ENCODE results near the gene PBX3. TPM values are rescaled to one million over a fixed set of nuclear protein-coding genes. Genes with fewer than 3 reads are reported as not detected.

PBX3 gene
- total and polyA plus RNA-seq, 9 of the 15 experiments (the other 6 are each of a cell fraction or from before 2014, with no cell fraction given): 0.14 to 5.8 (median 0.92) TPM

GRCh38 chr9:125966959-125967711 is 220.0 kb downstream of the PBX3 start:
- no peak overlapping the region for H3K27ac ChIP-seq (ENCODE audit: extremely low read depth, low read depth, low read length)
- H2AFZ ChIP-seq (ENCODE audit: low read depth, low read length): no peak overlapping the region
- FAIRE-seq (no peak), DNase-seq (ENCODE audit: extremely low read depth in 1 of 4, low spot score in 3 of 4) (no peak), ATAC-seq (no peak)
- intact Hi-C loops (cut with micrococcal nuclease): no loop called here
- no peak overlapping the region for H3K4me2 ChIP-seq (ENCODE audit: insufficient read depth, low read length)
- no peaks in the 10 kb centered on the region for H3K9me1 ChIP-seq (ENCODE audit: control insufficient read depth, insufficient read depth, low read length)
- 2% methylated on average over 11 of the region's 11 CpGs for WGBS (ENCODE audit: insufficient coverage, low coverage, missing lambda C conversion rate)
- no peak overlapping the region for H3K4me3 ChIP-seq
- ChIA-PET POLR2A (interaction anchor here (1.4 to 1.5 kb wide), 3 partner anchors 11 to 37 kb away, joined by 3 to 4 read pairs (median 3); no protein-coding TSS in a partner anchor), CTCF (ENCODE audit: low intra/inter-chr PET ratio) (no interaction called here)
- in situ Hi-C loops (cut with MboI): no loop called here
- H3K4me1 ChIP-seq (replicated peaks in 1 of 2; ENCODE audit: control insufficient read depth in 2 of 2, insufficient read depth in 2 of 2, low read length in 2 of 2): no peaks in the 10 kb centered on the region
- no peaks in the 10 kb centered on the region for H3K9me3 ChIP-seq (replicated peaks; ENCODE audit: control insufficient read depth, insufficient read depth, low read depth, low read length)
- H3K36me3 ChIP-seq (ENCODE audit: control insufficient read depth, insufficient read depth, low read length): no peaks in the 10 kb centered on the region
- no TSS peak for BruUV-seq (replicated peaks)
- H4K20me1 ChIP-seq (replicated peaks; ENCODE audit: control insufficient read depth, insufficient read depth, low read length): no peaks in the 10 kb centered on the region
- H3K79me2 ChIP-seq (ENCODE audit: control insufficient read depth, insufficient read depth, low read length): no peaks in the 10 kb centered on the region
- H3K27me3 ChIP-seq (ENCODE audit: control insufficient read depth in 2 of 2, insufficient read depth in 2 of 2, low read length in 2 of 2): peaks cover 4 to 16% of the 10 kb centered on the region in 2 experiments; a peak in 3 of 5 replicates
- no peak overlapping the region for H3K9ac ChIP-seq (ENCODE audit: insufficient read depth in 1 of 2, low read depth in 2 of 2, low read length in 2 of 2)
- TF ChIP-seq ZBTB5 (IDR thresholded peaks at IDR 0.05): no peak
- no peak for TF ChIP-seq MTA1 (IDR thresholded peaks at IDR 0.05; ENCODE audit: borderline replicate concordance)
- no peak for TF ChIP-seq E2F4 (CRISPR knock-in tag; IDR thresholded peaks at IDR 0.05; ENCODE audit: low read depth)
- TF ChIP-seq ELF4 (CRISPR knock-in tag; IDR thresholded peaks at IDR 0.05): no peak
- no peak for TF ChIP-seq HOMEZ (CRISPR knock-in tag; IDR thresholded peaks at IDR 0.05)
- no peak for TF ChIP-seq RBM17 (IDR thresholded peaks at IDR 0.05; ENCODE audit: borderline replicate concordance, low read depth, low read length)
- TF ChIP-seq THAP7 (CRISPR knock-in tag; IDR thresholded peaks at IDR 0.05): no peak
- TF ChIP-seq ZZZ3 (IDR thresholded peaks at IDR 0.05): no peak
- TF ChIP-seq ZFP30 (CRISPR knock-in tag; IDR thresholded peaks at IDR 0.05; ENCODE audit: borderline replicate concordance): no peak
- no peak for TF ChIP-seq GTF2A2 (tag; IDR thresholded peaks at IDR 0.05)
- no peak for TF ChIP-seq ETV5 (CRISPR knock-in tag; IDR thresholded peaks at IDR 0.05; ENCODE audit: low read depth)
- TF ChIP-seq HES1 (IDR thresholded peaks at IDR 0.05; ENCODE audit: low read depth): no peak
- TF ChIP-seq SMARCA4 (IDR thresholded peaks at IDR 0.05): no peak
- no peak for TF ChIP-seq PREB (CRISPR knock-in tag; IDR thresholded peaks at IDR 0.05)
